ENCODE results near the gene MOB3C.
A peak's percentile ranks its signal among the peaks of the same experiment; 100 is the strongest.

Gene MOB3C

GRCh38 chr1:46611691-46612221 is 4.9 kb downstream of the MOB3C start:
- no peak for DNase-seq (ENCODE audit: low spot score)
- TF ChIP-seq CTCF (IDR thresholded peaks at IDR 0.05; ENCODE audit: borderline replicate concordance, control extremely low read depth, extremely low read depth, insufficient read depth, missing control alignments), result no peak
- in situ Hi-C loops (cut with MboI; ENCODE audit: low sequenced_read_pairs, unreplicated experiment), result no loop called here

DNA sequence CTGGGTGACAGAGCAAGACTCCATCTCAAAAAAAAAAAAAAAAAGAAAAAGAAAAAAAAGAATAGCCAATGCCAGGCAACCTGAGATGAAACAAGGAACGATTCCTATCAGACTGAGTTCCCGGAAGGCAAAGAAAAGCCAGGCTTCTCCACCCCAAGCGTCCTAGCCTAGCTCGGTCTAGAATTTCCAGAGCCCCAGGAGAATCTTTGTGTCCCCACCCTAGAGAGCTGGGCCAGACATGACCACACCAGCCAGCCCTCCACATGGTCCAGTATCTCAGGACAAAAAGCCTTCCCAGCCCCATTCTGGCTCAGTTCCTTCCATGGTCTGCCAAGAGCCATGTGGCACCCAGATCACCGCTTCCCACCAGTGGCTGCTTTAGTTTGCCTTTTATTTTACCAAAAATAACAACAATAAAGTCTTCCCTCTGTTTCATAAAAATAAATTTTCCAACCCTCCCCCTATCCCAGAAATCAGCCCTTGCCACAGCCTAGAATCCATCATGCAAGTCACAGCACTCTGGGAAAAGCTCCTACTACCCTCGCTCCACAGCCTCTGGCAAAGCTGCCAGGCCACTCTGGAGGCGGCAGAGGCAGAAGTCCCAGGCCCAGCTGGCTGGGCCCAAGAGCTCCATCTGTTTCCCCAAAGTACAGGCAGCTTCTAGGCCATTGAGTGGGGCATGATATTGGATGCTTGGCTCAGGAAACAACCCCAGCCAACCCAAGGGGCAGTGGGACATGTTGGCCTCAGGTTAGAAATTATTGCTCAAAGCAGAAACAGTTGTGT is 9.1 kb downstream of the MOB3C start:
- no peak for DNase-seq (ENCODE audit: low spot score)
- in situ Hi-C loops (cut with MboI; ENCODE audit: low sequenced_read_pairs, unreplicated experiment), result no loop called here
- TF ChIP-seq CTCF (IDR thresholded peaks at IDR 0.05; ENCODE audit: borderline replicate concordance, control extremely low read depth, extremely low read depth, insufficient read depth, missing control alignments), result no peak

DNA sequence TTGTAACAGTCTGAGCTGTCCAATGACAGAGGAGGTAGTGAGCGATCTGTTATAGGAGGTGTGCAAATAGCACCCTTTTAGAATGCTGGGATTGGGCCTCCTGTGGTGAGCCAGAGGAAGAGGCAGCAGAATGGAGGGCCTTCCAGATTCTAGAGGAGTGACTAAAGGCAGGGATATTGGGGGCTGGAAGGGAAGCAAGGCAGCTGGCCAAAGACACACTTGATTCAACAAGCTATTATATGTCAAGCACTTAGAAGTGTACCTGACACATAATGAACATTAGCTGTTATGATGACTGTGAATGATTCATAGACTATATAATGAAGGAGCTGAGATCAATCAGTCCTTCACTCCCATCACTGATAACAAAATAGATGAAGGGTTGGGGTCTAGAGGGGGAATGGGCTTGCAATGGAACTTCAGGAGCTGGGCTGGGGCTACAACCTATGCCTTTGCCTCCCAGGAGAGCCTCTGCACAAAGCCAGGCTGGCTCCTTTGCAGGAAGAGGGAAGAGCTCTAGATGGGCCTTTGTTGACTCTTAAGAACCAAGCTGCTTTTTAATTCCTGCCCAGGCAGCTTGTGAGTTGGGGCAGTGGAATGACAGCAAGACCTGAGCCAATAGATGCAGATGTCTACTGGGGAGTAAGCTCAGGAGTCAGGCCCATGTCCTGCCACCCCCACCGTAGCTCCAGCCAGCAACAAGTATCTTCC is 10.2 kb downstream of the MOB3C start:
- in situ Hi-C loops (cut with MboI; ENCODE audit: low sequenced_read_pairs, unreplicated experiment), result no loop called here
- TF ChIP-seq CTCF (IDR thresholded peaks at IDR 0.05; ENCODE audit: borderline replicate concordance, control extremely low read depth, extremely low read depth, insufficient read depth, missing control alignments), result no peak
- no peak for DNase-seq (ENCODE audit: low spot score)

DNA sequence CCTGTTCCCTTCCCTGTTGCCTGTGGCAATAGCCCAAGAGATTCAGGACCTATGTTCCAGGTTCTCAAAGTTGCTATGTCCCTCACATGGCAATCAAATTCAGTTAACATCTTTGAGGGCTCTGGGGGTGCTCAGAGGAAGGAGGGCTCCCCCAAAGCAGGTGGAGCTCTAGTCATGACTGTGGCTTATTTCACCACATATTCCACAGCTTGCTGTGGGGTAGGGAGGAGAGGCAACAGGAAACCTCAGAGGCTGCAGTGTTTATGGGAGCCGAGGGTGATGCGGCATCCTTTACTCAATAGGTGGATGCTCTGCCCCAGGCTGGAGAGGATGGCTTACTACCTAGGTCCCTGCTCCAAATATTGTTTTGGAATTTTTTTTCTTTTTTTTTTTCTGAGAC is 11.4 kb downstream of the MOB3C start:
- in situ Hi-C loops (cut with MboI; ENCODE audit: low sequenced_read_pairs, unreplicated experiment), result no loop called here
- no peak for TF ChIP-seq CTCF (IDR thresholded peaks at IDR 0.05; ENCODE audit: borderline replicate concordance, control extremely low read depth, extremely low read depth, insufficient read depth, missing control alignments)
- no peak for DNase-seq (ENCODE audit: low spot score)

- in situ Hi-C loops (cut with MboI; ENCODE audit: low sequenced_read_pairs, unreplicated experiment), result no loop called here
- no peak for TF ChIP-seq CTCF (IDR thresholded peaks at IDR 0.05; ENCODE audit: borderline replicate concordance, control extremely low read depth, extremely low read depth, insufficient read depth, missing control alignments)
- DNase-seq (ENCODE audit: low spot score), result peak; percentile 100
These were observed 12.6 kb downstream of the MOB3C start, which contains the start of gene MKNK1 for GRCh38 chr1:46603858-46604549. Gene MKNK1 (minus strand): TSS chr1:46604268. CDS start chr1:46583327, 20,941 bp downstream.

GRCh38 chr1:46603481-46603857 is 13.1 kb downstream of the MOB3C start:
- in situ Hi-C loops (cut with MboI; ENCODE audit: low sequenced_read_pairs, unreplicated experiment), result no loop called here
- TF ChIP-seq CTCF (IDR thresholded peaks at IDR 0.05; ENCODE audit: borderline replicate concordance, control extremely low read depth, extremely low read depth, insufficient read depth, missing control alignments), result no peak
- DNase-seq (ENCODE audit: low spot score), result no peak
